ENCODE results near the gene MRPS7. TPM values are rescaled to one million over a fixed set of nuclear protein-coding genes. Genes with fewer than 3 reads are reported as not detected.

MRPS7 gene
- total RNA-seq, 2 experiments from 2014 or later: 103 to 127 TPM

DNA sequence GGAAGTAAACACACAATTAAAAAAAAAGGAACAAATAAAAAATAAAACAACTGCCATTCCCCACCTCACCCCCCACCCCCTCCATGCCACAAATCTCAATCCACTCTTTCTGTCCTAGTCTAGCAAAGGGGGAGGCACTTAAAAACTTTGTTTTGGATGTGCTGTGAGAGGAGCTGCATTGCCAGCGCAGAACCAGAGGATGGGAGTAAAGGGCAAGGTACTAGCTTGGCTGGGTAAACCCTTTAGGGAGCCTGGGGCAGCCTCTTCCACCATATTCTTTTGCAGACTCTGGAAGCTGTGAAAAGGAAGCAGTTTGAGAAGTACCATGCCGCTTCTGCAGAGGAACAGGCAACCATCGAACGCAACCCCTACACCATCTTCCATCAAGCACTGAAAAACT is 1.4 kb downstream of the MRPS7 start:
- CTCF ChIA-PET (ENCODE audit: unreplicated experiment): interaction anchor here (0.5 to 3.5 kb wide), 5 partner anchors 7 to 26 kb away, joined by 3 to 31 read pairs (median 3); partner anchors contain the start of genes MIF4GD and SLC25A19
- DNase-seq (ENCODE audit: low spot score): no peak
- peak overlapping the region; percentile 68 for H3K27ac ChIP-seq (ENCODE audit: low read depth, low read length, poor library complexity, severe bottlenecking)
- H3K79me2 ChIP-seq (ENCODE audit: insufficient read depth, low read depth, low read length): peaks cover 56% of the 10 kb centered on the region
- no peak overlapping the region for H2AFZ ChIP-seq (ENCODE audit: low read length)
- peak overlapping the region; percentile 79 for H3K4me3 ChIP-seq (ENCODE audit: low read depth, low read length, poor library complexity, severe bottlenecking)
- H3K4me1 ChIP-seq (ENCODE audit: insufficient read depth, low read length, poor library complexity, severe bottlenecking): peaks cover 29% of the 10 kb centered on the region
- TSS peak; percentile 78 for BruUV-seq (replicated peaks)
- H3K9me3 ChIP-seq (ENCODE audit: low read length): no peaks in the 10 kb centered on the region
- H3K36me3 ChIP-seq (ENCODE audit: insufficient read depth, low read length): peaks cover 60% of the 10 kb centered on the region
- intact Hi-C loops (cut with micrococcal nuclease; ENCODE audit: unreplicated experiment): no loop called here
- POLR2A ChIA-PET: interaction anchor here (0.6 to 4.6 kb wide), 13 partner anchors 8 to 309 kb away, joined by 3 to 59 read pairs (median 6); partner anchors contain the start of genes GRB2, MIF4GD, SLC25A19 and TMEM94
- H3K9me2 ChIP-seq (ENCODE audit: insufficient read depth, low read length): no peaks in the 10 kb centered on the region
- H4K20me1 ChIP-seq (ENCODE audit: insufficient read depth, low read length): peaks cover 17% of the 10 kb centered on the region; the same call in 1 of the 2 replicates
- no peak for TF ChIP-seq EZH2phosphoT487 (IDR thresholded peaks at IDR 0.05; ENCODE audit: borderline replicate concordance, low read depth, low read length)
- TF ChIP-seq, protein P1, sequence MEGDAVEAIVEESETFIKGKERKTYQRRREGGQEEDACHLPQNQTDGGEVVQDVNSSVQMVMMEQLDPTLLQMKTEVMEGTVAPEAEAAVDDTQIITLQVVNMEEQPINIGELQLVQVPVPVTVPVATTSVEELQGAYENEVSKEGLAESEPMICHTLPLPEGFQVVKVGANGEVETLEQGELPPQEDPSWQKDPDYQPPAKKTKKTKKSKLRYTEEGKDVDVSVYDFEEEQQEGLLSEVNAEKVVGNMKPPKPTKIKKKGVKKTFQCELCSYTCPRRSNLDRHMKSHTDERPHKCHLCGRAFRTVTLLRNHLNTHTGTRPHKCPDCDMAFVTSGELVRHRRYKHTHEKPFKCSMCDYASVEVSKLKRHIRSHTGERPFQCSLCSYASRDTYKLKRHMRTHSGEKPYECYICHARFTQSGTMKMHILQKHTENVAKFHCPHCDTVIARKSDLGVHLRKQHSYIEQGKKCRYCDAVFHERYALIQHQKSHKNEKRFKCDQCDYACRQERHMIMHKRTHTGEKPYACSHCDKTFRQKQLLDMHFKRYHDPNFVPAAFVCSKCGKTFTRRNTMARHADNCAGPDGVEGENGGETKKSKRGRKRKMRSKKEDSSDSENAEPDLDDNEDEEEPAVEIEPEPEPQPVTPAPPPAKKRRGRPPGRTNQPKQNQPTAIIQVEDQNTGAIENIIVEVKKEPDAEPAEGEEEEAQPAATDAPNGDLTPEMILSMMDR (conservative IDR thresholded peaks at IDR 0.05; ENCODE audit: low read length): peak; percentile 62
- peak overlapping the region; percentile 92 for H3K4me2 ChIP-seq (ENCODE audit: low read length)

DNA sequence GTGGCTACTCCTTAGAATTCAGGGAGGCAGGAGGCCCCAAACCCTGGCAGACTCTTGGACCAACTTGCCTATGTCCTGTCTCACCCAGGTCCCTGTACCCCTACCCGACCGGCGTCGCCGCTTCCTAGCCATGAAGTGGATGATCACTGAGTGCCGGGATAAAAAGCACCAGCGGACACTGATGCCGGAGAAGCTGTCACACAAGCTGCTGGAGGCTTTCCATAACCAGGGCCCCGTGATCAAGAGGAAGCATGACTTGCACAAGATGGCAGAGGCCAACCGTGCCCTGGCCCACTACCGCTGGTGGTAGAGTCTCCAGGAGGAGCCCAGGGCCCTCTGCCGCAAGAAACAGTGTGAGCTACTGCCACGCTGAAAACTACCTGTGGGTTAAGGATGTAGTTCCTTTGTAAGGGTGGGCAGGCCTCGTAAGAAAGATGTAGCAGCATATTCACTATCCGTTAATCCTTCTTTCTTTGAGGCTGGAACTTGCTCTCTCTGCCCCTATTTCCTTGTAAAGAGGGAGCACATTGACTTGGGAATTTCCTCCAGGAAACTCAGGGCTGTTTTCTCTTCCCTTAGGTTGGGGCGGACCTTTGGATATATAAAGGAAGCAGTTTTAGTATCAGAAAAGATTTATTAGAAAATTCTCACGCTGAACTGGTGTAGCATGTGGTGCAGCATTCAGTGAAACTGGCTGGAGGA is 4.1 kb downstream of the MRPS7 start:
- H3K79me2 ChIP-seq (ENCODE audit: insufficient read depth, low read depth, low read length): peaks cover 42% of the 10 kb centered on the region
- TF ChIP-seq, protein P1 (conservative IDR thresholded peaks at IDR 0.05; ENCODE audit: low read length): no peak
- no peak for TF ChIP-seq EZH2phosphoT487 (IDR thresholded peaks at IDR 0.05; ENCODE audit: borderline replicate concordance, low read depth, low read length)
- H3K4me2 ChIP-seq (ENCODE audit: low read length): no peak overlapping the region
- H3K4me1 ChIP-seq (ENCODE audit: insufficient read depth, low read length, poor library complexity, severe bottlenecking): peaks cover 32% of the 10 kb centered on the region
- CTCF ChIA-PET (ENCODE audit: unreplicated experiment): no interaction called here
- intact Hi-C loops (cut with micrococcal nuclease; ENCODE audit: unreplicated experiment): no loop called here
- peaks cover 1% of the 10 kb centered on the region; the same call in 1 of the 2 replicates for H4K20me1 ChIP-seq (ENCODE audit: insufficient read depth, low read length)
- POLR2A ChIA-PET: no interaction called here
- H3K9me2 ChIP-seq (ENCODE audit: insufficient read depth, low read length): no peaks in the 10 kb centered on the region
- H3K9me3 ChIP-seq (ENCODE audit: low read length): no peaks in the 10 kb centered on the region
- no peak overlapping the region for H3K4me3 ChIP-seq (ENCODE audit: low read depth, low read length, poor library complexity, severe bottlenecking)
- no peak for DNase-seq (ENCODE audit: low spot score)
- BruUV-seq (replicated peaks): no TSS peak
- no peak overlapping the region for H3K27ac ChIP-seq (ENCODE audit: low read depth, low read length, poor library complexity, severe bottlenecking)
- H3K36me3 ChIP-seq (ENCODE audit: insufficient read depth, low read length): peaks cover 52% of the 10 kb centered on the region
- no peak overlapping the region for H2AFZ ChIP-seq (ENCODE audit: low read length)
